Lower lobe of right lung (tissue), 2 donors: Measurements from ENCODE around the gene RBBP8. TPM values are rescaled to one million over a fixed set of nuclear protein-coding genes. Genes with fewer than 3 reads are reported as not detected.

Experiments used
- ATAC-seq, 2 donors: fragments of 200-7000 bp; cut with Tn5 transposase; one replicate each; pipeline ENCODE4 v1.9.1; 2020 to 2022; ENCODE audit warnings: mild to moderate bottlenecking in 2 of 2, moderate library complexity in 2 of 2
- DNase-seq: peaks from one replicate; pipeline ENCODE4 v3.0.0-alpha.2; 2020
- H3K27ac ChIP-seq: fragments of 200-600 bp; one replicate; pipeline ENCODE4 v1.8.0; 2022
- H3K27me3 ChIP-seq: fragments of 200-600 bp; one replicate; pipeline ENCODE4 v1.8.0; 2022; ENCODE audit warnings: low read depth
- H3K36me3 ChIP-seq: fragments of 200-600 bp; one replicate; pipeline ENCODE4 v1.8.0; 2022; ENCODE audit warnings: mild to moderate bottlenecking
- H3K4me1 ChIP-seq: fragments of 200-600 bp; one replicate; pipeline ENCODE4 v1.8.0; 2022
- H3K4me3 ChIP-seq: fragments of 200-600 bp; one replicate; pipeline ENCODE4 v1.8.0; 2022; ENCODE audit warnings: mild to moderate bottlenecking
- H3K9me3 ChIP-seq: fragments of 200-600 bp; one replicate; pipeline ENCODE4 v1.8.0; 2022
- intact Hi-C: fragments of 100-400 bp; cut with DNase I; formaldehyde crosslinking; loops from one replicate; pipeline ENCODE4 v1.11.0; 2022
- total RNA-seq: library from RNA; stranded (reverse); fragmentation: NEBNext Ultra II Directional; extraction: Animal tissue kit (Norgen Biotek cat#: 25700); gene quantifications from one replicate; pipeline ENCODE4 v1.2.1, GENCODE V29; 2021
- TF ChIP-seq, protein P1 (sequence below): fragments of 200-600 bp; IDR thresholded peaks from one replicate; pipeline ENCODE4 v1.8.0; 2022; ENCODE audit warnings: antibody characterized with exemption, mild to moderate bottlenecking
- donor health status: DM: no; HTN: yes; CAD: no; lungs with severe emphysema.

Gene RBBP8
- total RNA-seq, 1 donor from 2014 or later, result 32.7 TPM

DNA sequence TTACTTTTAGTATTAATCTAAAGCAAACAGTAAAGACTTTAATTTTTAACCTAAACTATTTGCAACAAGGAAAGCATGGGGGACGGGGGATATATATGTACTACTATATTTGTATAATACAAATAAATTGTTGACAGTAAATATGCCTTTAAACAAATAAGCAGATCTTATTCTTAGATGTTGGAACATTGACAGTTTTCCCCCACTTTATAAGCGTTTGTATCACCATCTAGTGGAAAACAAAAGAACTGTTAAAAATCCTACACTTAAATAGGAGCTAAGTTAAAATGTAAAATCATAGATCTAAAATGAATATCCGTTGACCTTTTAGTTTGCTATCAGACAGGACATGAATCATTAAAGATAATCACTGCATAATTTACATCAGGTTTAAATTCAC, 50.0 kb downstream of the RBBP8 start:
- TF ChIP-seq, protein P1, sequence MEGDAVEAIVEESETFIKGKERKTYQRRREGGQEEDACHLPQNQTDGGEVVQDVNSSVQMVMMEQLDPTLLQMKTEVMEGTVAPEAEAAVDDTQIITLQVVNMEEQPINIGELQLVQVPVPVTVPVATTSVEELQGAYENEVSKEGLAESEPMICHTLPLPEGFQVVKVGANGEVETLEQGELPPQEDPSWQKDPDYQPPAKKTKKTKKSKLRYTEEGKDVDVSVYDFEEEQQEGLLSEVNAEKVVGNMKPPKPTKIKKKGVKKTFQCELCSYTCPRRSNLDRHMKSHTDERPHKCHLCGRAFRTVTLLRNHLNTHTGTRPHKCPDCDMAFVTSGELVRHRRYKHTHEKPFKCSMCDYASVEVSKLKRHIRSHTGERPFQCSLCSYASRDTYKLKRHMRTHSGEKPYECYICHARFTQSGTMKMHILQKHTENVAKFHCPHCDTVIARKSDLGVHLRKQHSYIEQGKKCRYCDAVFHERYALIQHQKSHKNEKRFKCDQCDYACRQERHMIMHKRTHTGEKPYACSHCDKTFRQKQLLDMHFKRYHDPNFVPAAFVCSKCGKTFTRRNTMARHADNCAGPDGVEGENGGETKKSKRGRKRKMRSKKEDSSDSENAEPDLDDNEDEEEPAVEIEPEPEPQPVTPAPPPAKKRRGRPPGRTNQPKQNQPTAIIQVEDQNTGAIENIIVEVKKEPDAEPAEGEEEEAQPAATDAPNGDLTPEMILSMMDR, result peak; percentile 51
- ATAC-seq (no peak), DNase-seq (no peak)
- Histone ChIP-seq H3K4me1 (no peaks in the 10 kb centered on the region), H3K27me3 (no peaks in the 10 kb centered on the region), H3K27ac (no peak overlapping the region), H3K4me3 (no peak overlapping the region), H3K9me3 (no peaks in the 10 kb centered on the region), H3K36me3 (peaks cover 17% of the 10 kb centered on the region)
- intact Hi-C loops, result no loop called here

DNA sequence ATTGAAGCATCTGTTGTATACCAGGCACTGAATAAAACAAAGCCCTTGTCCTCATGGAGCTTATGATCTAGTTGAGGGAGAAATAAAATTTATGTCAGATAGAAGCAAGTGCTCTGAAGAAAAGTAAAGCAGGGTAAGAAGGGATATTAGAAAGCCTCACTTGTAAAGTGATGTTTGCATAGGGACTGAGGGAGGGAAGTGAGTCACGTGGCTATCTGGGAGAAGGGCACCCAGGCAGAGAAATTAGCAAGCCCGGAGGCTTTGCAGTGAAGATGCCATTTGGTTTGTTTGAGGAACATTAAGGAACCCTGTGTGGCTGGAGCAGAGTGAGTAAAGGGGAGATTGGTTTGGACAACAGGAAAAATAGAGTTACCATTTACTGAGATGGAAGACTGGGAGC, 52.1 kb downstream of the RBBP8 start:
- DNase-seq, result no peak
- Histone ChIP-seq H3K36me3 (peaks cover 29% of the 10 kb centered on the region), H3K9me3 (no peaks in the 10 kb centered on the region), H3K27ac (no peak overlapping the region), H3K4me1 (no peaks in the 10 kb centered on the region), H3K27me3 (no peaks in the 10 kb centered on the region), H3K4me3 (no peak overlapping the region)
- intact Hi-C loops, result no loop called here
- TF ChIP-seq, protein P1, result no peak
- ATAC-seq, result no peak

DNA sequence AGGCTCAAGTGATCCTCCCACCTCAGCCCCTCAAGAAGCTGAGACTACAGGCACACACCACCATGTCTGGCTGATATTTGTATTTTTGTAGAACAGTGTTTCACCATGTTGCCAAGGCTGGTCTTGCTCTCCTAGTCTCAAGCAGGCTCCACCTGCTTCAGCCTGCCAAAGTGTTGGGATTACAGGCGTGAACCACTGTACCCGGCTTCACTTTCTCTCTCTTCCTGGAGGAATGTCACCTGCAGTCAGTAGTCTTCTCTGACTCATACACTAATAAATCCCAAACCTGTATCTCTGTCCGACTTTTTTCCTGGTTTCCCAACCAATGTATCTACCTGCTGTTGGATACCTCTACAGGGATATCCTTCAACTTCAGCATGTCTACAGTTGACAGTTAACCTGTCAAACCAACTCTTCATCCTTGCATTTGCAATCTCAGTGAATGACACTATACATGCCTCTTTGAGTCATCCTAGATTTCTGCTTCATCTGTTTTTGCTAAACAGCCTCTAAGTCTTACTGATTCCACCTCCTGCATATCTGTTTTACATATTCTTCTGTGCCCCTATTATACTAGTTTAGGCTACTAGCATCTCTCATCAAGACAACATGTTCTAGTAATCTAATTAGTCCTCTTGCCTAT, 54.5 kb downstream of the RBBP8 start:
- H3K4me1 ChIP-seq, result no peaks in the 10 kb centered on the region
- no peaks in the 10 kb centered on the region for H3K27me3 ChIP-seq
- TF ChIP-seq, protein P1, result no peak
- H3K27ac ChIP-seq, result no peak overlapping the region
- H3K9me3 ChIP-seq, result no peaks in the 10 kb centered on the region
- no peak for DNase-seq
- H3K36me3 ChIP-seq, result peaks cover 46% of the 10 kb centered on the region
- no peak overlapping the region for H3K4me3 ChIP-seq
- no peak for ATAC-seq
- intact Hi-C loops, result no loop called here

DNA sequence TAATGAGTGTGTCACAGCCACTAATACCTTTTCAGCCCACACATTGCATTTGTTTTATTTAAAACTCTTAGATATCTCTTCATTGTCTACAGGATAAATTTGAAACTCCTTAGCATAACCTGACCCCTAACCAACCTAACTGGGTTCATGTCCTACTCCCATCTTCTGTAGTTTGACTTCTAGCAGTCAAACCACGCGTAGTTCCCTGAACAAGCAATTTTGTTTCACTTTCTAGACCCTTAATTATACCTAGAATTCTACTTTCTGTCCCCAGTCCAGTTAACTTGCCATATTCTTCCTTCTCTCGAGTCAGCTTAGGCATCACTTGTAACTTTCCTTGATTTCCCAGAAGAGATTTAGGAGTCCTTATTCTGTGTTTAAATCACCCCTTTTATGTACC, 55.1 kb downstream of the RBBP8 start:
- H3K27ac ChIP-seq, result no peak overlapping the region
- intact Hi-C loops, result no loop called here
- no peak overlapping the region for H3K4me3 ChIP-seq
- DNase-seq (no peak), ATAC-seq (no peak)
- peaks cover 50% of the 10 kb centered on the region for H3K36me3 ChIP-seq
- no peaks in the 10 kb centered on the region for H3K9me3 ChIP-seq
- TF ChIP-seq, protein P1, result no peak
- no peaks in the 10 kb centered on the region for H3K27me3 ChIP-seq
- H3K4me1 ChIP-seq, result no peaks in the 10 kb centered on the region

DNA sequence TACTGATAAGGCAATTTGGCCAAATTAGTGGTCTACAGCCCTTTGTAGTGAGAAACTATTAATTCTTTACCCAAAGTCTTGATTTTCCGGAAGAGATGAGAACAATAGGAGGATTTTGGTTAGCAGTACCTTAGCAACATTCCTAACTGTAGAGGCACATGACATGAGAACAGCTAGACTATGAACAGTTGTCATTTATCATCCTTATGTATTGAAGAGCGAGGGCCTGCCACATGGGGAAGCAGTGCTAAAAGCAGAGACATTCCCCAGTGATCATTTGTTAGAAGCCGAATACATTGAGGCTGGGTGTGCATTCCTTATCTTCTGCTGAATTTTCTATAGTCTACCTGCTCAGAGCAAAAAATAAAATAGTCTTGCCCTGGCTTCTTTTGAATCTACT, 65.2 kb downstream of the RBBP8 start:
- DNase-seq (no peak), ATAC-seq (no peak)
- H3K4me1 ChIP-seq, result no peaks in the 10 kb centered on the region
- TF ChIP-seq, protein P1, result no peak
- H3K36me3 ChIP-seq, result peaks cover 33% of the 10 kb centered on the region
- no peaks in the 10 kb centered on the region for H3K27me3 ChIP-seq
- H3K4me3 ChIP-seq, result no peak overlapping the region
- intact Hi-C loops, result no loop called here
- no peaks in the 10 kb centered on the region for H3K9me3 ChIP-seq
- no peak overlapping the region for H3K27ac ChIP-seq
